Stimulated activated CD8-positive, alpha-beta memory T cell treated with anti-CD3 and anti-CD28 coated beads, Interleukin-2, amount 100 ng/mL, for 48 hours (primary cell): Measurements from ENCODE around the gene STAT5B.
"Not testable (repeated sequence)": the region's sequence is repeated elsewhere in the genome, so short reads cannot be mapped to it uniquely, and the experiment has no call there.

Experiments used
- DNase-seq, 2 donors: peaks; one replicate each; pipeline ENCODE4 v3.0.0-alpha.2; 2020; ENCODE audit warnings: low read depth in 2 of 2

STAT5B gene

DNA sequence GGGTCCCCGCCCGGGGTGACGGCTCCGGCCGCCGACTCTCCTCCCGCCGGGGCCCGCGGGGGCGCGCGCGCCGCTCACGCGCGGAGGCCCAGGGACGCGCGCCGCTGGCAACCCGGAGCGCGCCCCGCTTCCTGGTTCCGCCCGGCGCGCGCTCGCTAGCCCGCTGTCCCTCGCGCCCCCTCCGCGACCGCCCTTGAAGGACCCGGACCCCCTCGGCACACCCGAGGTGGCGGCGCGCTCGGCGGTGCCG is at the start of gene STAT5B:
TSS of gene STAT5B (minus strand) at position 33 of the 250 bp plus-strand sequence. CDS start 44,264 bp downstream, outside the sequence.
- DNase-seq, result peak; percentile 45 to 65

DNA sequence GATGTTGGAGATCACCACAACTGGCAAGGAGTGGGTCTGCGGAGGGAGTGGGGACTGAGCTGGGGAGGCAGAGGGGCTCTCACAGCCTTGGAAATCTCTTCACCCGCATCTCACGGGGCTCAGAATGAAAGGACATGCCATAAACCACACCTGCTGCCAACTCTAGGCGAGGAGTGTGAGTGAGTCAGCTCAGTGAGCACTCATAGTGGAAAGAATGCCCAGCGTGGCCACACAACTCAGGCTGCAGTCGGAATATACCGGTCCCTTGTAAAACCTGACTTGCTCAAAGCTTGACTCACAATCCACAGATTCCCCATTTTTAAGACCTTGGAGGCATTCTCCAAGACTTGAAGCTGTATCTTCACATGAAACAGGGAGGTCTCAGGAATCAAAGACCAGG is 48.8 kb upstream of the STAT5B start:
- DNase-seq, result no peak

DNA sequence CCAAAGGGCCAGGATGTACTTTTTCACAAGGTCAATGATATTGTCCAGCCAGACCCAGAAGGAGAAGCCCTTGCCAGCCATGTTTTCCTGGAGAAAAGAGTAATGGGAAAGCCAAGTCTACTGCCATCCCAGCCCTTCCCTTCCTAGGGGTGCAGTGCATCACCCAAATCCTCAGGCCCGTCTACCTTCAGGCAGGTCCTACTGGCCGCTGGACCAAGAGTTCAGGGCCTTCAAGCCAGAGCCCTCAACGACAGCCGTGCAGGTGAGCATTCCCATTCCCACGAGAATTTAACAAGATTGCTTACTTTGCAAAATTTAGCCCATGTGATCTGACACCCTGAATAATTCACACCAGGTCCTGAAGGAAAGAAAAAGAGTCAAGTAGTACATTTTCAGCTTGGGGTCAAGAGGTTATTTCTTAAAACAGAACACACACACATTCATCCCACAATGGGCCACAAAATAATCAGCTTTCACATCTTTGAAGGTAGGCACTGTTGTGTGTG is 47.1 kb upstream of the STAT5B start:
- DNase-seq, result no peak

DNA sequence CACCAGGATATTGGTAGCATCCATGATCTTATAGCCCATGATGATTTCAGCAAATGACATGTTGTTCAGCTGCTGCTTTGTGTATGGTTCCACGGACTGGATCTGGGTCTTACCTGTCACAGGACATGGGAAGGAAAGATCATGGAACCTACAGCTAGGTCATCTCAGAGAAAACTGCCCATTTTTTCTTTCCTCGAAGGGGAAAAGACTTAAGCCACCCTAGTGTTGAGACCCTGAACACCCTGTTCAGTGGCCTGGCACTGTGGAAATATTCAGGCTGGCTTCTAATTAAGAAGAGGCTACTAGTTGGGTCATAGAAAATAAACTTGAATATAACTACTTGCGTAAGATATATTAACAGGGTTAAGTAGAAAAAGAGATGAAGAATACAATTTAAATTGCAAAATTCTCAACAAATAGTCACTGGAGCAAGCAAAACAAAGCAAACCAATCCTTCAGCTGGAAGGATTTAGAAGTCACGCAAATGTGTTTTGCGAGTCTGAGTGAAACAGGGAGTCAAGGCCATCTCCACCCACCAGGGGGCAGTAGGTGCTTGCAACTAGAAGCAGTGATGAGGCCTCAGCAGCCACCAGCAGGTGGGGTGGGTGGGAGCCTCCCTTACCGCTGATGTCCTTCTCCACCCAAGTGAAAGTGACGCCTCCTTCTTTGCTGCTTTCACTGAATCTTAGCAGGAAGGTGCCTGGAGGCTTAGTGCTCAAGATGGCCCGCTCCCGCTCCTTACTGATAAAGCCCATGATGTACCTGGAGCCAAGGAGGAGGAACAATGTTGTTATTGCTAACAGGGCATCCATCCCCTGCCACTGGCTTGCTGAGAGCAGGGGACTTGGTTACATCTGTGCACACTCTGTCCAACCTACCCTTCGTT is 46.4 kb upstream of the STAT5B start:
- peak; percentile 91 to 93 for DNase-seq

DNA sequence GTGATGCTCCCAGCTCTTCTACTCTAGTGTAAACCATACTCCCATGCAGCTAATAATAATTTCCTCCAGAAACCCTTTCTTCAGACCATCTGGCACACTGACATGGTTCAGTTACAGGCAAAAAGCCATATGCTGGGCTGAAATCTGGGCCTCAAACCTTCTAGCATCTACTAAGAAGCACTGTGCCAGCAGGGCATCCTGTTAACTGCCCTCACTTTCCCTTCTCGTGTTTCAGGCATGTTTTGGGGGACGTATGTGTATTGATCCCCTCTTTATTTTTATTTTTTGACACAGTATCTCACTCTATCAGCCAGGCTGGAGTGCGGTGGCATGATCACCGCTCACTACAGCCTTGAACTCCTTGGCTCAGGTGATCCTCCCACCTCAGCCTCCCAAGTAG is 45.4 kb upstream of the STAT5B start:
- DNase-seq, result no peak

DNA sequence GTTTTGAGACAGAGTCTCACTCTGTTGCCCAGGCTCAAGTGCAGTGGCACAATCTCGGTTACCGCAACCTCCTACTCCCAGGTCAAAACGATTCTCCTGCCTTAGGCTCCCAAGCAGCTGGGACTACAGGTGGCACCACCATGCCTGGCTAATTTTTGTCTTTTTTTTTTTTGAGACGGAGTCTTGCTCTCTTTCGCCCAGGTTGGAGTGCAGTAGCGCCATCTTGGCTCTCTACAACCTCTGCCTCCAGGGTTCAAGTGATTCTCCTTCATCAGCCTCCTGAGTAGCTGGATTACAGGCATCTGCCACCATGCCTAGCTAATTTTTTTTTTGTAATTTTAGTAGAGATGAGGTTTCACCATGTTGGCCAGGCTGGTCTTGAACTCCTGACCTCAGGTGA is 41.8 kb upstream of the STAT5B start:
- DNase-seq, result not testable (repeated sequence)

DNA sequence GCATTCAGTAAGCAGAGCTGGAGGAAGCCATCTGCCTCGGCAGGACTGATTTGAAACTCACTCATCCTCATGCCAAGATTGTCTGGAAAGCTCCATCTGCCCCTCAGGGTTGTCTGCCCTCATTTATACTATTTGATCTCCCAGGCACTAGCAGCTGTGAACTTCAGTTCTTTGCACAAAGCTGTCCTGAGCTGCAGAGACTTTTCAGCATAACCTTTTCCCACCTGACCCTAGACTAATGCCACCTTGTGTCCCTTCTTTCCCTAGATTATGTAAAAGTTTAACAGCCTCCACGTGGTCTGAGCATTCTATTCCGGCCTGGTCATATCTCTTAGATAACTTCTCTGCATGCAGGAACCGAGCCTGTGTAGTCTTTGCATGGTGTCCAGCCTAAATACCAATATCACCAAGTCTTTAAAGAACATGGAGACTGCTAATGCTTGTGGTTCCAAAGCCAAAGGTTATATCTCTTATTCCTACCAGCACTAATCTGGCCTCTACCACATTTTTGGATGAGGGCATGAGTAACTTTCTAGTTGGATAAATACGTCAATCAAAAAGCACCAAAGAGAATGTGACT is 41.2 kb upstream of the STAT5B start:
- DNase-seq, result no peak

DNA sequence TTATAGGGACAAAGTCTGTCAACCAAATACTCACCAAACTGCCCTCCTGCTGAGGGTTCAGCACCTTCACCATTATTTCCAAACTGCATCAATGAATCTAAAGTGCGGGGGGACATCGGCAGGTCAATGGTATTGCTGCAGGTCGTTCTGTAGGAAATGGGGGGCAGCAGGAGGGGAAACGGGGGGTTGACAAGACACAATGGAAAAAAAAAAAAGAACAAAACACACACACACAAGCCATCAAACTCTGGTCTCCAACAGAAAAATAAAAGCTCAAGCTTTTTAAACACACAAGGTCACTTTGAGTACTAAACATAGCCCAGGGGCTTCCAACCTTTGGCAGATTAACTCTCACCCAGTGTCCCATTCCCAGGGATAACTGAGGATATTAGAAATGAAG is 40.6 kb upstream of the STAT5B start:
- no peak for DNase-seq

DNA sequence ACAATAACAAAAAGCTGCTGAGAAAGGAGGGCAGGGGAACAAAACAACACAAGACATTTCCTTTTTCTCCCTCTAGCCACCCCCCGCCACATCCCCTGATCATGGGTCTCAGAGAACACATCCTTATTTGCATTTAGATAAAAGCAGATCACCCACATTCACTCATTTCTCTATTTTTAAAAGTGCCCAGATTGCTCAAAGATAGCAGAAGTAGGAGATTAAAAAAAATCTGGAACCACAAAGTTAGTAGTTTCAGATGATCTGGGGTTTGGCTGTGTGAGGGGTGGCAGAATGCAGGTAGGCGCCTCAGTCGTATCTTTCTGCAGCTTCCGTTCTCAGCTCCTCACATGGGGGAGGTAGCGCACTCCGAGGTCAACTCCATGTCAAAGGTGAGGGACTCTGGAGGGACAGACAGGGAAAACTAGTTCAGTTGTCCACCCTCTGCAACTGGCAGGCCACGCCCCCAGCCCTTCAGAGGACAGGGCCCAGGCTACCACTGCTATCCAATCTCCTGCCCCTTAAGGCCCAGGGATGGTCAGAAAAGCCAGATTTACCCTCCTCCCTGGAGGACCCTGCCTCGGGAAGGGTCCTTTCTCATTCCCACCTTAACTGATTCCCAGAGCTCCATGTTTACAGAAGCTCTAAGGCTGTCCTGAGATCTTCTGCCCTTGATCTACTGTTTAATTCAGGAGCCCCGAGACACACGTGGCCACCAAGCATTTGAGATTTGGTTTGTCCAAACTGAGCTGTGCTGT is 39.4 kb upstream of the STAT5B start:
- no peak for DNase-seq

DNA sequence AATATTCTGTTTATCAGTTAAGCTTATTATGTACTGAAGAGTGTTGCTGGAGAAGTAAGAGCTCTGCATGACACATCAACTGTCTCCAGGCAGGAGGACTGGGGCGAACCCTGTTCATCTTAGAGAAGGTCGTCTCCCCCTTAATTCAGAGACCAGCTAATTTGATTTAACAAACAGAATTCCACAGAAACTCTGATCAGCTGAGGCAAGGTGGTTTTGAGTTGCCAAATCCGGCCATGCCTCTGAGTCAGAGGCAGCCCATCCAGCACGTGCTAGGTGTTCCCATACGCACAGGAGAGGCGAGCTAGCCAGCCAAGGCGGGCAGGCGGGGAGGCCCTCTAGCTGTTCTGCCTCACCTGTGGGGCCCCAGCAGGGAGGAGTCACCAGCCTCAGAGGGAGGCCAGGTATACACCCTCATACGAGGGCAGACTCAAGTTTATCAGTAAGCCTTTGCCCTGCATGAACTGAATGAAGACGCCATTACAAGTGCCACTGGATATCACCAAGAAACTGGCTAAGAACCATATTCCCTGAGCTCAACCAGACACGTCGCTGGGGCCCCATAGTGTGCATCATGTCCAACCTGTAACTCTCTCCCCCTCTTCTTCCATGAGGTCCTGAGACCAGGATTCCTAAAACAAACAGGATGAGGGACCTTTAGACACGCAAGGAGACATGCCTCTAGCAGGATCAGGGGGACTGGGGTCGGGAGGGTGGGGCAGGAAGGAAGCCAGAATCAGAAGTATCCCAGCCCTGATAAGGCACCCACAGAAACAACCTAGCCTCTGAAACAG is 37.8 kb upstream of the STAT5B start:
- no peak for DNase-seq

DNA sequence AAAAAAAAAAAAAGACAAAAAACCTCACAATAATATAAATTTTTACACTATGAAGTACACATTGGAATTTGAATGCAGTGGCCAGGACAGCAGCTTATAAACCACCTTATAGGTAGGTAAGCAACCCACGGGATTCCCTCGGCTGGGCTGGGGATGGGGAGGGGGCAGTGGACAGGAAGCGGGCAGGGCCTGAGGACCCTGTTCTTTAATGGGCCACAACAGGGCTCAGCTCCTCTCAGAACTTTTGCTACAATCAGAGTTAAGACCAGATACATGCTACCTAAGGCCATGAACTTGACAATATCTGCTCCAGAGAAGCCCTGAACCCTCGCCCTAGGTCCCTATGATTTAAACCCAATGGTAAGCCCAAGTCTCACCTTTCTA is 37.2 kb upstream of the STAT5B start:
- DNase-seq, result no peak

DNA sequence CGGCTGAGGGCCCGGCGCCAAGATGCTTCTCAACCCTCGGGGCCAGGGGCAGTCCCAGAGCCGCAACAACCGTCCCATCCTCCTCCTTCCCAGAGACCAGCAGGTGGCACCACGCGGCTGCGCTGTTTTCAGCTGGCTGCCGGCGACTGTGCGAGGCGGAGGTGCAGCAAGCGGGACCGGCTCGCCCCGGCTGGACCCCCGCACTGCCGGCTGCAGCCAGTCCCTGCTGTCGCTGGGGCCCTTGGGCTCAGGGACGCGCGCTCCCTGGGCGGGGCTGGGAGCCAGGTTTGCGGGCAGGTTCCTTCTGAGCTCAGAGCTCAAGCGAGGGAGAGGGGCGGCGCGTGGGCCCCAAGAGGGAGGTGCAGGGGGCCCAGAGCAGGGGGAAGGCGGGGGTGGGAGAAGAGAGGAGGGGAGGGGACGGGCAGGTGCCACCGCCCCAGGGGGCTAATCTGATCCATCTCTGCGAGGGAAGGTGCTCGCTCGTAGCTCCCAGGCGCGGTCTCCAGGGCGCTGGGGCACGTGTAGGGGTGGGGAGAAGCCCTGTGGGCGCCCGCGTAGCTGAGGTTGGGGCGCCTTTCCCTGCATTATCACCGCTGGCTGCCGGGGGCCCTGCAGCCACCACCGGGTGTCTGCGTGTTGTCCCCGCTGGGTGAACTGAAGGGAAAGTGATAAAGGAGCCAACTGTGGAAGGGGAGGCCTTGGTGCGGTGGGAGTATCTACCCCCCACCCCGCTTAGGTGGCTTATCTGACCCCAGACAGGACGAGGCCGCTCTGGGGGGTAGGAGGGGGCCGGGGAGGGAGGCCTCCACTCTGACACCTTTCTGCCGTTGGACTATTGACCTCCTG is 36.3 kb upstream of the STAT5B start:
- DNase-seq, result peak; percentile 73

DNA sequence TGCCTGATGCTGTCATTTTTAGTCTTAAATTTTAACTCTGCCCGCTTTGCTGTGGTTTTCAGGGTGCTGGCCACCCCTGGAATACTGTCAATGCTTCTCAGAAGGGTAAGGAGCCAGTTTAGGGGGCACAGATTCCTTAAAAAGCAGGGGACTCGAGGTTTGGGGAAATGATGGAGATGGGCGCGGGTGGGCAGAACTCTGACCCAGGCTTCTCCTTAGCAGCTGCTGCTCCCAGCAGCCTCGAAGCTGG is 35.8 kb upstream of the STAT5B start:
- no peak for DNase-seq

DNA sequence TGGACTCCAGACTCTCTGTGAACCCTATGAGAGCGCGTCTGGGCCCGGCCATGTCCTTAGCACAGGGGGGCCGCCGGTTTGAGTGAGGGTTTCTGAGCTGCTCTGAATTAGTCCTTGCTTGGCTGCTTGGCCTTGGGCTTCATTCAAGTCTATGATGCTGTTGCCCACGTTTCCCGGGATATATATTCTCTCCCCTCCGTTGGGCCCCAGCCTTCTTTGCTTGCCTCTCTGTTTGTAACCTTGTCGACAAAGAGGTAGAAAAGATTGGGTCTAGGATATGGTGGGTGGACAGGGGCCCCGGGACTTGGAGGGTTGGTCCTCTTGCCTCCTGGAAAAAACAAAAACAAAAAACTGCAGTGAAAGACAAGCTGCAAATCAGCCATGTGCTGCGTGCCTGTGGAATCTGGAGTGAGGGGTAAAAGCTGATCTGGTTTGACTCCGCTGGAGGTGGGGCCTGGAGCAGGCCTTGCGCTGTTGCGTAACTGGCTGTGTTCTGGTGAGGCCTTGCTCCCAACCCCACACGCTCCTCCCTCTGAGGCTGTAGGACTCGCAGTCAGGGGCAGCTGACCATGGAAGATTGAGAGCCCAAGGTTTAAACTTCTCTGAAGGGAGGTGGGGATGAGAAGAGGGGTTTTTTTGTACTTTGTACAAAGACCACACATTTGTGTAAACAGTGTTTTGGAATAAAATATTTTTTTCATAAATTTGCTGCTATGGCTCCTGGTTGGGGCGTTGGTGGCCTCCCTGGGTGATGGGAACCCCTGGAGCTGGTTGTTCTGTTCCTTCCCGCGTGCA is 35.2 kb upstream of the STAT5B start:
- DNase-seq, result no peak

DNA sequence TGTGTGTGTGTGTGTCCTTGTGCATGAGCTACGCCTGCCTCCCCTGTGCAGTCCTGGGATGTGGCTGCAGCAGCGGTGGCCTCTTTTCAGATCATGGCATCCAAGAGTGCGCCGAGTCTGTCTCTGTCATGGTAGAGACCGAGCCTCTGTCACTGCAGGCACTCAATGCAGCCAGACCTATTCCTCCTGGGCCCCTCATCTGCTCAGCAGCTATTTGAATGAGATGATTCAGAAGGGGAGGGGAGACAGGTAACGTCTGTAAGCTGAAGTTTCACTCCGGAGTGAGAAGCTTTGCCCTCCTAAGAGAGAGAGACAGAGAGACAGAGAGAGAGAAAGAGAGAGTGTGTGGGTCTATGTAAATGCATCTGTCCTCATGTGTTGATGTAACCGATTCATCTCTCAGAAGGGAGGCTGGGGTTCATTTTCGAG is 34.6 kb upstream of the STAT5B start:
- DNase-seq, result no peak

DNA sequence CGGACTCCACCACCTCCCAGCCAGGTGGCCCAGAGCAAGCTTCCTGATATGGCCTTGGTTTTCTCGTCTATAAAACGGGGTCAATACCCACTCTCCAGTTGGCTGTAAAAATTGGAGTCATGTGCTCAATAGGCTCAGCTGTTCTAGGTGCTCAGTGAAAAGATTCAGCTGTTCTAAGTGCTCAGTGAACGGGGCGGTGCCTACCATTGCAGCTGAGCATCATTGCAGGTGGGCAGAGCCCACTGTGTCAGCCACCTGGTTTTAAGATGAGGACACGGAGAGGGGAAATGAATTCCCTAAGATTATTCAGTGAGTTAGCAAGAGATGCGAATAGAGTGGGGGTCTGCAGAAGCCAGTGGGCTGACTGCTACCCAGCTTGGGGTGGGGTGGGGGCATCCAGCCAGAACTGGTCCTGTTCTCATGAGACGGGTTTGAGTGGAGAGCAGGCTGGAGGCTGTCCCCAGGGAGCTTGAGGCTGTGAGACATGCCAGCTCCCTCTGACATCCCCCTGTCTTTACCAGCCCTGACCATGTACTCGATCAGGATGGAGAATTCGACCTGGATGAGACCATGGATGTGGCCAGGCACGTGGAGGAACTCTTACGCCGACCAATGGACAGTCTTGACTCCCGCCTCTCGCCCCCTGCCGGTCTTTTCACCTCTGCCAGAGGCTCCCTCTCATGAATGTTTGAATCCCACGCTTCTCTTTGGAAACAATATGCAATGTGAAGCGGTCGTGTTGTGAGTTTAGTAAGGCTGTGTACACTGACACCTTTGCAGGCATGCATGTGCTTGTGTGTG is 34.0 kb upstream of the STAT5B start:
- DNase-seq, result no peak

DNA sequence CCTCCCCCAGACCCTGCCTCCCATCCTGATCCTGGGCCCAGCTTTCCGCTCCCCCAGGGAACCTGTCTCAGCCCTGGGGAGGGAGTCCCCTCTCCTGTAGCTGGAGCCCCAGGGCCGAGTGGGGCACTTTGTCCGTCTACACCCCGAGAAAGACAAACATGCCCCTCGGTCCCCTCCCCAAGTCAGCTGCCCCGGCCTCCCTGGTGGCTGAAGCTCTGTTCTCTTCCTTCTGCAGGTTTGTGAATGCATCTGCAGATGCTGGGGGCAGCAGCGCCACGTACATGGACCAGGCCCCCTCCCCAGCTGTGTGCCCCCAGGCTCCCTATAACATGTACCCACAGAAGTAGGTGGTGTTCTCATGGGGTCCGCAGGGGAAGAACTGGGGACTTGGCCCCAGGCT is 33.0 kb upstream of the STAT5B start:
- DNase-seq, result no peak

DNA sequence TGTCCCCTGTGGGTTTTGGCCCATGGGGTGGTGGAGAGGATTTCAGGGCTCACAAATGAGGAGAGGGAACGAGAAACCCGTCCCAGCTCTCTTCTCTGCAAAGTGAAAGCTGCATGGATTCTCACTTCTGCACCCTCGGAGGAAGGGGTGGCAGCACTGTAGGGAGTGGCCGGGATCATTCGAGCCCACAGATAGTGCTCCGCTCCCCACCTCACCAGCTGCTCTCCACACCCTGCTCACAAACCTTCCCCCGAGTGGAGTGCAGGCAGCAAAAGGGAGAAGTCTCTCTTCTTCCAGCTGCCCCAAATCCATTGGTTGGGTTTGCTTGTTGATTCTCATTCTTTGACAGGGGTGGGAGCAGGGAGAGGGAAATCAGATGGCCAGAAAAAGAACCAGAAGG is 32.3 kb upstream of the STAT5B start:
- no peak for DNase-seq

DNA sequence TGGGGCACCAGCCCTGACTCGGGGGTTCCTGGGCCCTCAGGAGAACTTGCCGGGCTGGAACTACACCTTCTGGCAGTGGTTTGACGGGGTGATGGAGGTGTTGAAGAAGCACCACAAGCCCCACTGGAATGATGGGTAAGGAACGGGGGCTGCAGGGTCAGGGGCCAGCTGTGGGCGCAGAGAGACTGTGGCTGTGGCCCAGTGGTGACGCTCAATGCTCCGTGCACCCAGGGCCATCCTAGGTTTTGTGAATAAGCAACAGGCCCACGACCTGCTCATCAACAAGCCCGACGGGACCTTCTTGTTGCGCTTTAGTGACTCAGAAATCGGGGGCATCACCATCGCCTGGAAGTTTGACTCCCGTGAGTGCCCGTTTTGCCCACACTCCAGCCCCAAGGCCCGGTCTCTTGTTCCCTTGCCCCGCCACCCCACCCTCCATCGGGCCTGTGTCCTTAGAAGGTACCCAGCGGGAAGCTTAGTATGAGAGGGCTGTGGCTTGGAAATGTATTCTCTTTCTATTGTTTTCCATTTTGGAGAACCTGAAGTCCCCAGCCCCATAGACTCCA is 31.3 kb upstream of the STAT5B start:
- DNase-seq, result no peak

DNA sequence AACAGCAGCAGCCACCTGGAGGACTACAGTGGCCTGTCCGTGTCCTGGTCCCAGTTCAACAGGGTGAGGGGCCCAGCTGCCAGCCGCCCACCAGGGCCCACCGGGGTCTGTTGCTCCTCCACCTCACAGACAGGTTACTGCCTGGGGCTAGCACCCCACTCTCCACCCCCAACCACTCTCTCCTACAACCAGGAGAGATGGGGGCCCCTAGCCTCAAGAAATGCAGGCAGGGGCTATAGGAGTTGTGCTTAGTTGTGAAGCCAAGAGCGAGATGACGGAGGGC is 30.1 kb upstream of the STAT5B start:
- DNase-seq, result no peak
